GM21717 (cell line): ENCODE data around the gene CDK19.
A peak's percentile ranks its signal among the peaks of the same experiment; 100 is the strongest.
"Not testable (repeated sequence)": the region's sequence is repeated elsewhere in the genome, so short reads cannot be mapped to it uniquely, and the experiment has no call there.

Experiments used
- ATAC-seq: cut with Tn5 transposase; IDR thresholded peaks from one replicate; pipeline ENCODE4 v1.9.1; 2021; ENCODE audit warnings: mild to moderate bottlenecking, moderate library complexity; ENCODE audit not compliant: unreplicated experiment

Gene CDK19

DNA sequence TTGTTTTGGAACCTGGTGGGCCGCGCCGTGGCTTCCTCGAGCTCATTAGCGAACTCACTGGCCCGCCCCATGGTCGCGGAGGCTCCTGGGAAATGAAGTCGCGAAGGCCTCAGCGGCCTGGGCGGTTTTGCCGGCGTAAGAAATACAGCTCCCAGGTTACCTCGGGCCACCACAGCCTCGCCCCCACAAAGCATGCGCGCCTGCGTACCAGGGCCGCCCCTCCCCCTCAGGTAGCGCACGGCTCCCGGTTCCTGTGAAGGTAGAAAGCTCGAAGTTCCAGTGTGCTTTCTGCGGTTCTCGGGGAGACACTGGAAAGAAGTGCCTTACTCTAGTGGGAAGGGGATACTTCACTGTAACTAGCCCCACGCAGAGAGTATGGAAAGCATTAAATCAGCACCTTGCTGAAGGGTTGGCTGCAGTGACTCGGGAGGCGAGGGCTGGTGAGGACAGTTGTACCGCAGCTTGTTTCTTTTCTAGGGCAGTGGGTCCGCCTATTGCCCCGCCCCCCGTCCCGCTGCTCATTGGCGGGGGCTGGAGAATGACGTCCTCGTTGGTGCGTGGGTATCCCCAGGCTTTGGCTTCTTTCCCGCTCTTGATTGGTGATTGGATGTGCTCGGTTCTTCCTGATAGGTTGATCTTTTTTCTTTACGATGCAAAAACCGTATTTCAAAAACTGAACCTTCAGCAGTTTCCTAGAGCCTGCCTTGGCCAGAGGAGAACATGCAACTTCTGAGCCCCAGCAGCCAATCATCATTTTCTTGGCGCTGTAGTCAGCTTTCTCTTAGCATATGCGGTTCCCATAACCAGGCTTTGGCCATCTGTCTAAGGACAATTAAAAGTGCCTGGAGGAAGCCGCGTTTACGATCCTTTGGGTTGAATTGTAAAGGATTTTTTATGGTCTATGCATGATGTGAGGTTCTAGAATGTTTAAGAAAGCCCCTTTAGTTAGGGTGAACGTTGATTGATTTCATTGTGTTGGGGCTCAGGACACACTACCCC, at the start of gene CDK19:
Gene CDK19 (minus strand): TSS at position 59 of the 999 bp plus-strand sequence. CDS start 333 bp downstream, outside the sequence.
- peak; percentile 75 for ATAC-seq

DNA sequence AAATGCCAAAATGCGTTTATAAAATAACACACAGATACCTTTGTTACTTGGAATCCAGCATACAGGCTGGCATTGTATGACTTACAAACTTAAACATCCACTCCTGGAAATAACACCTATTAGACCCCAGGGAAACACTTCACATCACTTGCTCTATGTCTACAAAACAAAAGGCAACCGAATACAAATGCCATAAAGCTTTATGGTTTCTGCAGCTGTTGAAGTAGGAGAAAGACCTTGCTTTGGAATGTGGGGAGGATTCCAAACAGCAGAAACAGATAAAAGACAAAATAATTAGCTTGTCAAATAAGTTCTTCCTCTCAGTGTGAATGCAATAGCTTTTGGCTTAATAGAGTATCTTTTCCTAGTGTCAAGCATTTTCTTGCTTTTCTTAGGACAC, 49.6 kb upstream of the CDK19 start:
- no peak for ATAC-seq

GRCh38 chr6:110859335-110859792, 44.1 kb upstream of the CDK19 start:
- no peak for ATAC-seq

DNA sequence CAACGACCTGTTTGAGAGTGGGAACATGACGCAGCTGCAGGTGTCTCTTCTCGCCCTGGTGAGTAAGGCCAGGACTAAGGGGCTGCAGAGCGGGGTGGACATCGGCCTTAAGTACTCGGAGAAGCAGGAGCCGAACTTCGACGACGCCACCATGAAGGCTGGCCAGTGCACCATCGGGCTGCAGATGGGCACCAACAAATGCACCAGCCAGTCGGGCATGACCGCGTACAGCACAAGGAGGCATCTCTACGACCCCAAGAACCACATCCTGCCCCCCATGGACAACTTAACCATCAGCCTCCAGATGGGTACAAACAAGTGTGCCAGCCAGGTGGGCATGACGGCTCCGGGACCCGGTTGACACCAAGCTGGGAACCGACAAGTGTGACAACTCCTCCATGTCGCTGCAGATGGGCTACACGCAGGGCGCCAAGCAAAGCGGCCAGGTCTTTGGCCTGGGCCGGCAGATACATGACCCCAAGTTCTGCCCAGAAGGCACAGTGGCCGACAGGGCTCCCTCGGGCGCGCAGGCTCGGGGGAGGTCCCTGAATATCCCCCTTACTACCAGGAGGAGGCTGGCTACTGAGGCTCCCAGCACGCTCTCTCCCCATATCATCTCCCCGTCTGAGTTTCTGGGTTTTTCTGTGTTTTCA, 43.4 kb upstream of the CDK19 start:
- no peak for ATAC-seq

DNA sequence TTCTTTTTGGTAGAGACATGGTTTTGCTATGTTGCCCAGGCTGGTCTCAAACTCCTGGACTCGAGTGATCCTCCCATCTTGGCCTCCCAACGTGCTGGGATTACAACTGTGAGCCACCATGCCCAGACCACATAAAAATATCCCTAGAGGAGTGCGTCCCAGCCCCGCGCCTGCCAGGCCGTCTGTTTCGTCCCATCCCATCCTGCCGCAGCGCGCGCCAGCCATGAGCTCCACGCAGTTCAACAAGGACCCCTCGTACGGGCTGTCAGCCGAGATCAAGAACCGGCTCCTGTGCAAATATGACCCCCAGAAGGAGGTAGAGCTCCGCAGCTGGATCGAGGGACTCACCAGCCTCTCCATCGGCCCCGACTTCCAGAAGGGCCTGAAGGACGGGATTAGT, 42.7 kb upstream of the CDK19 start:
- no peak for ATAC-seq

- ATAC-seq = no peak
Measured at GRCh38 chr6:110856296-110856695, 41.0 kb upstream of the CDK19 start.

- ATAC-seq = no peak
Measured at GRCh38 chr6:110853754-110854477, 38.6 kb upstream of the CDK19 start.

- ATAC-seq = no peak
Measured at GRCh38 chr6:110852773-110853172, 37.5 kb upstream of the CDK19 start.

DNA sequence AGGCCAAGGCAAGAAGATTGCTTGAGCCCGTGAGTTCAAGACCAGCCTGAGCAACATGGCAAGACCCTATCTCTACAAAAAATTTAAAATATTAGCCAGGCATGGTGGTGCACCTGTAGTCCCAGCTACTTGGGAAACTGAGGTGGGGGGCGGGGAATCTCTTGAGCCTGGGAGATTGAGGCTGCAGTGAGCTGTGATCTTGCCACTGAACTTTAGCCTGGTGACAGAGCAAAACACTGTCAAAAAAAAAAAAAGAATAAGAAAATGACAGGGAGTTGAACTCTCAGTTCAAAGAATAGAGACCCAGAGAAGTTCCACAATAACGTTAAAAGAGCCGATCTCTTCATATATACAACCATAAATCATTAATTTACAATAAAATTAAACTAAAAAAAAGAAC, 34.5 kb upstream of the CDK19 start:
- no peak for ATAC-seq

- ATAC-seq = no peak
Measured at GRCh38 chr6:110841266-110841665, 26.0 kb upstream of the CDK19 start.

- not testable (repeated sequence) for ATAC-seq
Measured at GRCh38 chr6:110835751-110836150, 20.5 kb upstream of the CDK19 start.

GRCh38 chr6:110833831-110834230, 18.6 kb upstream of the CDK19 start:
- ATAC-seq = no peak

- no peak for ATAC-seq
Measured at GRCh38 chr6:110831405-110831804, 16.1 kb upstream of the CDK19 start.

- no peak for ATAC-seq
Measured at GRCh38 chr6:110828396-110828795, 13.1 kb upstream of the CDK19 start.

GRCh38 chr6:110826236-110827129, 11.2 kb upstream of the CDK19 start:
- no peak for ATAC-seq

GRCh38 chr6:110823146-110823545, 7.9 kb upstream of the CDK19 start:
- ATAC-seq = no peak

GRCh38 chr6:110822249-110822648, 7.0 kb upstream of the CDK19 start:
- no peak for ATAC-seq

GRCh38 chr6:110816677-110817076, 1.4 kb upstream of the CDK19 start:
- ATAC-seq = no peak

DNA sequence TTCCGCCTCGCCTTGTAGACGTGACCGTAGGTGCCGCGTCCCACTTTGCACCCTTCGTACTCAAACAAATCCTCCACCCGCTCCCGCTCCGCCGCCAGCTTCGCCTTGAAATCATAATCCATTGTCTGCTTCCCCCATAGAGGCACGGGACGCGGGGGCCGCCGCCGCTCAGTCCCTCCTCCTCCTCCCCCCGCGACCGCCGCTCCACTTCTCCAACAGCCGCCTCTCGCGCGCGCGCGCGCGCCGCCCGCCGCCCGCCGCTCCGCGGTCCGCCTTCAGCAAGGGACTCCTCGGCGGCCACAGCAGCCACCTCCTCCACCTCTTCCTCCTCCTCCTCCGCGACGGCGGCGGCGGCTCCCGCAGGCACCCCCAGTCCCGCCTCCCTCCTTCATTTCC, 256 bp downstream of the CDK19 start:
- no peak for ATAC-seq
